GM19193 (cell line): ENCODE results near the gene DUS4L.

Source experiments
- POLR2A ChIP-seq: IDR thresholded peaks from 4 replicates; pipeline ENCODE4 v1.6.1; 2011; ENCODE audit not compliant: insufficient read depth, insufficient read length; ENCODE audit errors: extremely low read depth

Gene DUS4L

DNA sequence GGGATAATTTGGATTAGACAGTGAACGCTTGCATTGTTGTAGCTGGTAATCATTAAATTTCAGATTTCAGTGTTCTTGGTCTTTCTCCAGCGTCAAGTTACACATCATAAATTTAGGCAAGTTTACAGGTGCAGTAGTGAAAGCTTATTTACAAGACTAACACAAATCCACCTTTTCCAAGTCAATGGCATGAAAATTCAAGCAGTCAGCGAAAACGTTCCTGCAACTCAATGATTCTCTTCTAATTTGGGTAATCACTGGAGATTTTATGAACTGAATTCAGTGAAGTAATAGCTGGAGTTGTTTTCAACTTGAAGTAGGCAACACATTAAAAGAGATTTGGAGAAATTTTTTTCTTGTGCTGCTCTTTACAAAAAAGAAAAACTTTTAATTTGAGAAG, 34.2 kb downstream of the DUS4L start:
- TF ChIP-seq POLR2A = no peak

DNA sequence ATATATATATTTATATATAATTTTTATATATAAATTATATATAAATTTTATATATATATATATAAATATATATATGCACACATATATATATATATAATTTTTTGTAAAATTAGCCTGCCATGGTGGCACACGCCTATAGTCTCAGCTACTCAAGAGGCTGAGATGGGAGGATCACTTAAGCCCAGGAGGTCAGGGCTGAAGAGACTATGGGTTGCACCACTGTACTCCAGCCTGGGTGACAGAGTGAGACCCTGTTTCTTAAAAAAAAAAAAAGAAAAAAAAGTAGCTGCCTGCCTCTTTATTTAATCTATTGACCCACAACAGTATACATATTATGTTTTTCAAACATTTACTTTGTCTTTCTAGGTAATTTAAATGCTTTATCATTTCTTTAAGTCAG, 35.5 kb downstream of the DUS4L start:
- no peak for TF ChIP-seq POLR2A

DNA sequence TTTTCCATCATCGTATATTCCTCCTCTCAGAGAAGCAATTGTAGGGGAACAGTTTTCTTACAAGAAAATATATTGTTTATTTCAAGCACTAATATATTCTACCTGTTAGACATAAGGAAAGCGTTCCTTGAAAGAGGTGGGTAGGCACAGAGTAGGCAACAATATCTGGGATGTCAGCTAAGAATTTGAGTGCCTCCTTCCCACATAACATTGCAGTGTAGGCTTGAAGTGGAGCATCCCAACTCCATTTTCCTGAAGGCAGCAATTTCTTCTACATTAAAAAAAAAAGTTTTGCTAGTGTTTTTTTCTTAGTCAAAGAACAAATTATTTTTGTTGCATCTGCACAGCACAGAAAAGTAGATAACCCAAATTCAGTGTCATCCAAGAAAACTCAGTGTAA, 37.0 kb downstream of the DUS4L start:
- TF ChIP-seq POLR2A = no peak

DNA sequence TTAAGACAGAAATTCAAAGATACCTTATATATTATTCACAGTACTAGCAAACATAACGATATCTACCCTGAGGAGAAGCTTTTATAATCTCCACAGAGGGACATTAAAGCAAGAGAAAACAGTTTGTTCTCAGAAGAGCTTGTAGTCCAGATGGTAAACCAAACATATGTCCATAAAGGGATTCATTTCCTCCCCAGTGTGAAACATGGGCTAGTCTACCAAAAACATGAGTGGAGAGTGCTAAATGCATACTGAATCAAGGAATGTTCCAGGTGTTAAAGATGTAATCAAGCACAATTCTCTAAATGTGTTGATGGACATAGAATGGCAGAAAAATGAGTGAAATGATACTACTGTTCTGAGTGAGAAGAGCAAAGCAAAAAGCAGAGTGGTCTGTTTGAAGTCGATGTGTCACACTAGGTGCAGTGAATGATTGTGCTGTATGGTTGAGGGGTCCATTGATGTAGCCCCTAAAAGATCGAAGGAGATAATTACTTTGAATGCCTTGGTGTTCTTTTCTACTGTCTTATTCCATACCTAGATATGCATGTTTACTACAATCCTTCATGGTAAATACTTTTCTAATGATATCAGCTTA, 41.5 kb downstream of the DUS4L start:
- TF ChIP-seq POLR2A = no peak

DNA sequence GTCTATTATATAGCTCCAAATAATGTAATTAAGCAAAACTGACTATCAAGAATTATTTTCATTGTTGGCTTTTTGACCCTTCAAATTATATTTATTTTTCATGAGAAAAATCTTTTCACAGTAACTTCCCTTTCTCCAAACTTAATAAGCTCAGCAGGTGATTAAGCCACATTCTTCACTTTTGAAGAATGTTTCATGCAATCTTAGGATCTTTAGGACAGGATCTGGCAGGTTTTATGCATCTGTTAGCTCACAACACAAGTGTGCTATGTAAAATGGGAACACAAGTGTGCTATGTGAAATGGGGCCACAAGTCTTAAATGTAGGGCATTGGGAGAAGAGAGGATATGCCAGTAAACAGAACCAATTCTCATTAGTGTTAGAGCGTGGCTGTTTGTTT, 42.5 kb downstream of the DUS4L start:
- TF ChIP-seq POLR2A = no peak

DNA sequence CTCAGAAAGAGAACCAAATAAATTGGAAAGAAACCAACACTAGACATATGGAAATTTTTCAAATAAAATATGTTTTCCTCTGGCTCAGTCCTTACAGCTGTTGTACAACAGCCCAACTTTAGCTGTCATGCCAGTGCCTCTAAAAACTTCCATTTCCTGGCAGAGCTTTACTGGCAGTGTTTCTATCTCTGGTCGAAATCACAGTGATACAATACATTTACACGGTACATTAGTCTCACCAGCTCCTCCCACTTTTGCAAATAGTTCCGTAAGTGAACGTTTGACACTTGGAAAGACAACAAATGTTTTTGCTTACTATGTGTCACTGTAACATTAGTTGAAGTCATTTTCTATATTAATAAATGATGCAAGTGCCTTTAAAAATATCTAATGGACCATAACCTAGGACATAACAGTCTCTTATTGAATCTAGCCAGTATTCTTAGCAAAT, 46.1 kb downstream of the DUS4L start:
- no peak for TF ChIP-seq POLR2A

DNA sequence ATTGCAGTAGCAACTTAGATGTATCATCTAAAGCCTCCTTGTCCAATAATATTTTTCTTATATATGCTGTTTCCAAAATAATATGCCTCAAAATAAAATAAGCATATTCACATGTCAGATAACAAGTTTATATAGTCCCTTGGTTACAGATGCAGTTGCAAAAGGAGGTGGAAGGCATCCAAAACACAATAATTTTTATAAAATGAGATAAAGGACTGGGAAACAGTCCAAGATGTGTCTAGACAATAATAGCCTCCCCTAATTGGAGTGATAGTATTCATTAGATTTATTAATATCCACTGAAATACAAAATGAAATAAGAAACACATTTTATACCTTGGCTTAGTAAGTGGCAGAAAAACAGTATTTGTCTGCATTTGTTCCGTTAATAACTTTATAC, 46.6 kb downstream of the DUS4L start:
- no peak for TF ChIP-seq POLR2A

DNA sequence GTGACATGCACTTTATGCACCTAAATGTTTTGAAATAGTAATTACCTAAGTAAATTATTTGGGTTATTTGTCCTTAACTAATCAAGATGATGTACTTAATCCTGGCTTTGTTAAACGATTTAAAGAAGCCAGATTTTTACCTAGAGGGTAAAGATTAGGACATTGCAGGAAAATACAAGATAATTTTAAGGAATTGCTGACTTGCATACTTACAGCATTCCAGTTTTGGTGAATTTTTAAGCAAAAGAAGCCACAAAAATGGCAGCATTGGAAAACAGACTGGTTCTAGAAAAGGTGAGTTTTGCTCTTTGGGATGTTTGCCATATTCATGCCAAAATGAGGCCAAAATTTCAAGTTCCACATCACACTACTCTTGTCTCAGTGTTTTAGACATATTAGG, 49.7 kb downstream of the DUS4L start:
- no peak for TF ChIP-seq POLR2A

DNA sequence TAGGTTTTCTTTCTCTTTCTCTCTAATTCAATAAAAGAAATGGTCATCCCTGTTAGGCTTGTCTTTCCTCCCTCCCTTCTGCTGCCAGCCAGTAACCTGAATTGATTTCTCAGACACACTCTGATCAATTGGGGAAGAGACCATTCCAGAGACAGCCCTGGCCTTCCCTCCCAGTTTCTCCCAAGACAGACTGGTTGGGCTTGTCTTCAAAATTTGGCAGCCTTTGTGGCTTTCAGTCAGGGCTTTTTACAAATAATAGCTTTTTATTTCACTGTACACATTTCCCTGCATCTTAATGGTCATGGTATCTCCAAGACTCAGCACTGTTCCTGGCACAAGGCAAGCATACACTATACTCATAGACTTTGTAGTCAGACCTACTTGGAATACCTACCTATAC, 50.2 kb downstream of the DUS4L start:
- TF ChIP-seq POLR2A = no peak

DNA sequence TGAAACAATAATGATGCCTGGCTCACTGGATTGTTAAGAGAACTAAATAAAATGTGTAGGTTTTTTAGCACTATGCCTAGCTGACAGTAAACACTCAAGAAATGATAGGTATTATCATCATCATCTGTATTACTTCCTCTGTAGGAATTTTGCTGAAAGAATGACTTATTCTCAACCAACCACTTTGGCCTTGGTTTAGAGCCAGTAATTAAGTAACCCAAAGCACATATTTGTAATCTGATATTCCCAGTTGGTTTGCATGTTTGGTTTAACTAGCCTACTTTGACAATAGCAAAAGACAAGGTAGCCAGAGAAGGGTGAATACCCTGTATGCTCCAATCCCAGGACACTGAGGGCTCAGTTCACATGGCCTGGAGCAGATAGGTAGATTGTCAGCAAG, 50.7 kb downstream of the DUS4L start:
- TF ChIP-seq POLR2A = no peak

DNA sequence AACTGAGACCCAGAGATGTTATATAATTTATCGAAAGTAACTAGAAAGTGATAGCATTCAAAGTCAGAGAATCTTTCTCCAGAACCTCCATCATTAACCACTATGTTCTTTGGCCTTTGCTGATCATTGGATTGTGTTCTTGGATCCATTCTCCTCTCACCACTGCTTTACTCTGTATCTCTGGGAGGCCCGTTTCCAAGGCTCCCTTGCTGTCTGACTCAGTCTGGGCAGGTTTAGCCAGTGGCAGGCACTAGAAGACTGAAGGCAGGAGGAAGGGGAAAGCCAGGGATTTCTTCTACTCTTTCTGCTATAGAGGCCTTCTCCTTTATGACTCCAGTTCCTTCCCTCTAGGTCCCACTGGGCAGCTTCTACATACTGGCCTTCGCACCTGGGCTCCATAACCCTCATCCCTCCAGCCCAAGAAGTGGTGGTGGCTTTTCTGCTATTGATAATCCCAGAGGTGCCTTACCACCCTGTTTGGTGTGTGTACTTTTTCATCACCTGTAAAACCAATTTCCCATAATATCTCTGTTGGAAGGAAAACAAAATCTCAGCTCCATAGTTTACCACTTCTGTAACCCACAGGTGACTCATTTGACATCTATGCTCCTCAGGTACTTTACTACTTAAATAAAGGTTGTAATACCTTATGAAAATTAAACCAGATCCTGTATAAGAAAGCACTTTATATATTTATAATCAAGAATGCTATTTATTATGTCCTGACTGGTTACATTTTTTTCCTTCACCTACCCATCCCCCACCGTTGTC, 52.3 kb downstream of the DUS4L start:
- TF ChIP-seq POLR2A = no peak

DNA sequence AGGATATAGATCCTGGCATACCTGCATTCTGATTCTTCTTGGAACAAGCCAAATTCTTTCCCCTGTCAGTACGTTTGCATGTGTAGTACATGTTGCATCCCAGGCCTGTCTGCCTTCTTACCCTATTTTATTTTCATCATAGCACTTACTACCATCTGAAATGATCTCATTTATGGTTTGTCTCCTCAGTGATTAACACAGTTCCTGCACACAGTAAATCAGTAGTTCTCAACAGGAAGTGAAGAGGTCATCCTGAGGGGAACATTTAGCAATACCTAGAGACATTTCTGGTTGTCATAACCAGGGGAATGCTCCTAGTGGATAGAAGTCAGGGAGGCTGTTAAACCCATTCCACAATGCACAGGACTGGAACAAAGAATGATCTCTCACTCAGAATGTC, 58.7 kb downstream of the DUS4L start:
- no peak for TF ChIP-seq POLR2A

DNA sequence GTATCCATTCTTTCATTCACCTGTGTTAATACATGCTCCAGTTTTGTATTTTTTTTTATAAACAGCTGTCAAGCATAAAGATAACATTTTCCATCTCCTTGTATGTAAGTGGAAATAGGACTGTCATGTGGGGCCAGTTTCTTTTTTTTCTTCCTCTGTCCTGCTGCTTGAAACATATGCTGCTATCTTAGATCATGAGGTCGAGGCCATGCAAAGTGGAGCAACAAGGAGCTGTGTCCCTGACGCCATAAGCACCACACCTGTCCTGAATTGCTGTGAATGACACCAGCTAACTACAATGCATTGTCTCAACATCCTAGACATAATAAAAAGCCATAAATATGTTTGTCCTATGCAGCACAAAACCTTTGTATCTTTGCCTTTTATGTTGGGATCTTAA, 59.1 kb downstream of the DUS4L start:
- TF ChIP-seq POLR2A = no peak

DNA sequence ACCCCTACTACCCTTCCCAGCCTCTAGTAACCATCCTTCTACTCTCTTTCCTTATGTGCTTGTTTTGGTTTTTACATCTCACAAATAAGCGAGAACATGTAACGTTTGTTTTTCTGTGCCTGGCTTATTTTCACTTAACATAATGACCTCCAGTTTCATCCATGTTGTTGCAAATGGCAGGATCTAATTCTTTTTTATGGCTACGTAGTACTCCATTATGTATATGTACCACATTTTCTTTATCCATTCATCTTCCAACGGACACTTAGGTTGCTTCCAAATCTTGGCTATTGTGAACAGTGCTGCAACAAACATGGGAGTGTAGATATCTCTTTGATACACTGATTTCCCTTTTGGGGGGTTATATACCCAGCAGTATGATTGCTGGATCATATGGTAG, 63.2 kb downstream of the DUS4L start:
- TF ChIP-seq POLR2A = no peak
